Epidermal melanocyte (primary cell): Measurements from ENCODE around the gene ERC1.
A peak's percentile ranks its signal among the peaks of the same experiment; 100 is the strongest.

ENCODE experiments used
- DNase-seq: peaks from one replicate; pipeline ENCODE4 v3.0.0; 2011; ENCODE audit warnings: low spot score; ENCODE audit not compliant: insufficient read length

Gene ERC1

DNA sequence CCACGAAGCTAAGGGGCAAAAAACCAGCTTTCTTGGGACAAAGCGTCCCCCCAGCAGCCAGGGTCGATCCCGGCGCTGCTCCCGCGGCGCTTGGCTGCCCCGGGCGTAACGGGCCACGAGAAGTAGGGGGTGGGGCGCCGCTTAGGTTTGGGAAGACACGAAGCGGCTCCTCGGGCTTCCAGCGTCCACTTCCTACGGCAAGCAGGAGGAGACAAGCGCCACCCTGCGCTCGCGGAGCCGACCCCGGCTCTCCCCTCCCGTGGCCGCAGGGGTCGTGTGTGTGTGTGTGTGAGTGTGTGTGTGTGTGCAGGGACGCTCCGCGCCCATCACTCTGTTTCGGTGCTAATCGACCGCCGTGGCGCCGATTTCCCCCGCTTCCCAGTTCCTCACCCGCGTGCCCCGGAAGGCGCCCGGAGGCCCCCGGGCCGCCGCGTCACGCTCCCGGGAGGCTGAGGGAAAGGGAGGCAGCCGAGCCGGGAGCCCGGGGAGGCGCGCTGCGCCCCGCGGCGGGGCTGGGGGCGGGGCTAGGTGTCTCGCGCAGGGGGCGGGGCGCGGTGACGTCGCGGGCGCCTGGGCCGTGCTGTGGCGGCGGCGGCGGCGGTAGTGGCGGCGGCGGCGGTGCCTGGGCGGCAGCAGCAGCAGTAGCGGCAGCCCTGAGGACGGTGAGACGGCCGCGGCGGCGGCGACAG lies at the start of gene ERC1:
TSS of gene ERC1 (plus strand) at position 563 of the 689 bp plus-strand sequence. CDS start 36,681 bp downstream, outside the sequence.
- DNase-seq: peak; percentile 90

DNA sequence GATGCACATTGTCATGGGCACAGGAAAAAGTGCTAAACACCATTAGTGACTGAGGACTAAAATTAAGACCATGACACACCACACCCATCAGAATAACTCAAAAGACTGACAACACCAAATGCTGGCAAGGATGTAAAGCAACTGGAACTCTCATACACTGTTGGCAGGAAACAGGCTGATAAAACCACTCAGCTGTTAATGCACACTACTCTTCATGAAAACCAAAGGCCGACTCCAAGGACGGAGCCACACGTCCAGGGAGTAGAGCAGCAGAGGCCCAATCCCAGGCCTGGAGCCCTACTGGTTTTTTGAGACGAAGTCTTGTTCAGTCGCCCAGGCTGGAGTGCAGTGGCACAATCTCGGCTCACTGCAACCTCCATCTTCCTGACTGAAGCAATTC lies 48.0 kb upstream of the ERC1 start:
- no peak for DNase-seq

DNA sequence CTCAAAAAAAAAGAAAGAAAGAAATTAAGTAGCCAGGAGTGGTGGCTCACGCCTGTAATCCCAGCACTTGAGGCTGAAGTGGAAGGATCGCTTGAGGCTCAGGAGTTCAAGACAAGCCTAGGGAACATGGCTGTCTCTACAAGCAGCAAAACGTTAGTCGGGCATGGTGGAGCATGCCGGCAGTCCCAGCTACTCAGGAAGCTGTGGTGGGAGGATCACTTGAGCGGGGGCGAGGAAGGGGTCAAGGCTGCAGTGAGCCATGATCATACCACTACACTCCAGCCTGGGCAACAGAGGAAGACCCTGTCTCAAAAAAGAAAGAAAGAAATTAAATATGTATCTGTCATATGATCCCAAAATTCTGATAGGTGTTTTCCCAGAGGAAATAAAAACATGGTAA lies 46.8 kb upstream of the ERC1 start:
- DNase-seq: no peak

DNA sequence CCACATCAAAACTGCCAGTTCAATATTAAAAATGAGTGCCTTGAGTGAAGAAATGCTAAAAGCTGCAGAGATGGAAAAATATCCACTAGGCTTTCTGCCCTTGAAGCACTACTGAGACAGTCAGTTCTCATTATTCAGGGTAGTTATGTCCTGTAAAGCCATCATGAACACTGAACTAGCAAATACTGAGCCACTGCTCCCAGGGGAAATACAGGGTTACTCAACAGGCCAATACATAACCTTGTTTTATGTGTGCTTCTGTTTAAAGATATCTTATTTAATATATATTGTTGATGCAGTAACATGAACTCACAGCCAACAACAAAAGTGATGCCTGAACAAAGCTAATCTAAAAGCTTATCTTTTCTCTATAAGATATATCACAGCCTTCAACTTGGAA lies 44.8 kb upstream of the ERC1 start:
- DNase-seq: no peak

DNA sequence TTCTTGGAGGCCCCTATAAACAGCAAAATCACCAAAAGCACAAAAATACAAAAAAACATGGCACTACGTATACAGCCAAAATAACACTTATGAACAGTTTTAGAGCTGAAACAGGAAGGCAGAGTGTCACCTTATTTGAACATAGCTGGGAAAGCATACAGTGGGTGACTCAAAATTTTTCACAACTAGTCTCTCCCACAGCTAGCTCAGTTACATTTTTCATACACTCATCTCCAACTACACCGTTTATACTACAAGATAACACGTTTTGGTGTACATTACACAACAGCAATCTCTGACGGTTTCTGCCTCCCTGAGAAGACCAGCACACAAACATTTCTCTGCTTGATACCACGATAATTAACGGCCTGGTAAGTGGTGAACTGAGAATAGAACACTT lies 44.4 kb upstream of the ERC1 start:
- DNase-seq: no peak

DNA sequence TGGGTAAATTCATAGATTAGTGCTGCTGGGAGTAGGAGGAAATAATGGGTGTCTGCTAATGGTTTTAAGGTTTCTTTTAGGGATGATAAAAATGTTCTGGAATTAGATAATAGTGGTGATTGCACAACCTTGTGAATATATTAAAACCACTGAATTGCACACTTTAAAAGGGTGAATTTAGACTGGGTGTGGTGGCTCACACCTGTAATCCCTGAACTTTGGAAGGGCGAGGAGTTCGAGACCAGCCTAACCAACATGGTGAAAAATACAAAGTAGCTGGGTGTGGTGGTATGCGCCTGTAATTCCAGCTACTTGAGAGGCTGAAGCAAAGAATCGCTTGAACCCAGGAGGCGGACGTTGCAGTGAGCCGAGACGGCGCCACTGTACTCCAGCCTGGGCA lies 42.8 kb upstream of the ERC1 start:
- no peak for DNase-seq

DNA sequence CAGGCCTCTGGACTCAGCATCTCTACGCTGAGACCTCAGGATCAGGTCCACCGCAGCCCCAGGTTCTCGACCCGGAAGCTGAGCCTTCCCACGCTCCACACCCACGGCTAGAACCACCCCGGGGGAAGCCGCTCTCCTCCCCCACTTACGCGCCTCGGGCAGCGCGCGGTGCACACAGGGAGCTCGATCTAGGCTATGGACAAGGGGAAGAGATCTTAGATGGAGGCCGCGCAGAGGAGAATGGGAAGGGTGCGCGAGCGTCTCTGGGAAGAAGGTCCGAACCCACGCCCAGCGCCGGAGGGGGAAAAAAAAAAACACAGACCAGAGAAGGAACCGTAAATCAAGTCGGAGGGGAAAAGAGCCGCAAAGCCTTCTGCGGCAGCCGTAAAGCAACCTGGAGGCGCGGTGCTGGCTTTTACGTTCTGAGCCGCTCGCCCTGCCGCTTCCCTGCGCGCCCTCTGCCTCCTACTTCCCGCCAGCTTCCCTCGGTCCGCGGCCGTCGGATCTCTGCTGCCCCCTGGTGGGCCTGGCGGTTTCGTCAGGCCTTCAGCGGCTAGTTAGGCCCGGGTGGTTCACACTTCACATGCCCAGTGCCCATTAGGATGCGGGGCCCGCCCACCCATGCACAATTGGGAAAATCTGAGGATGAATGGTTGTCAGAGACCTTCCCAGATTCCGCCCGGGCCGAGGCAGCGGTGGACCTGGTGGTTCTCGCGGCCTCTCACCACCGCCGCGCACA lies 41.4 kb upstream of the ERC1 start, which contains the start of gene RAD52:
TSS of gene RAD52 (minus strand) at position 242 of the 739 bp plus-strand sequence. CDS start 16,636 bp downstream, outside the sequence.
- DNase-seq: peak; percentile 64

DNA sequence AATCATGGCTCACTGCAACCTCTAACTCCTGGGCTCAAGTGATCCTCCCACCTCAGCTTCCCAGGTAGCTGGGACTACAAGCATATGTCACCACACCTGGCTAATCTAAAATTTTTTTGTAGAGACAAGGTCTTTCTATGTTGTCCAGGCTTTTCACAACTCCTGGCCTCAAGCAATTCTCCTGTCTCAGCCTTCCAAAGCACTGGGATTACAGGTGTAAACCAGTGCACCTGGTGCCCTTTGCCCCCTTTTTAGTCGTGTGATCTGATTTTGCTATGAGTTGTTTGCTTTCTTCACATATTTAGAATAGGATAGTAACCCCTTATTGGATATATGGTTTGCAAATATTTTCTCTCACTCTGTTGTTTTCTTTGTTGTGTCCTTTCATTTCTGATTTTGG lies 39.8 kb upstream of the ERC1 start:
- no peak for DNase-seq

DNA sequence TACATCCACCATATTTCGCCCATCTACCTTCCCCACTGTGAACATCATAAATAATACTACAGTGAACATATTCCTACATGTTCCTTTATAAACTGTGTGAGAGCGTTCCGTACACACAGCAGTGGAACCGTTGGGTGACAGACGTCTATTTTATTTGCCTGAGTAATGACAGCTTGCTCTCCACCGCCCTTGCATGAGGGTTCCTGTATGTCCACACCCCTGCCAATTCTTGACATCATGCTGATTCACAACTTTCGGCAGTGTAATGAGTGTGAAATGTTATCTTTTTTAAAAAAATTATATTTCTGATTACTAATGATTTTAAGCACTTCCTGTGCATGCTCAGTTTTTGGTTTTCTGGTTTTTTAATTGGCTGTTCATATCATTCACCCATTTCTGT lies 37.2 kb upstream of the ERC1 start:
- DNase-seq: no peak

DNA sequence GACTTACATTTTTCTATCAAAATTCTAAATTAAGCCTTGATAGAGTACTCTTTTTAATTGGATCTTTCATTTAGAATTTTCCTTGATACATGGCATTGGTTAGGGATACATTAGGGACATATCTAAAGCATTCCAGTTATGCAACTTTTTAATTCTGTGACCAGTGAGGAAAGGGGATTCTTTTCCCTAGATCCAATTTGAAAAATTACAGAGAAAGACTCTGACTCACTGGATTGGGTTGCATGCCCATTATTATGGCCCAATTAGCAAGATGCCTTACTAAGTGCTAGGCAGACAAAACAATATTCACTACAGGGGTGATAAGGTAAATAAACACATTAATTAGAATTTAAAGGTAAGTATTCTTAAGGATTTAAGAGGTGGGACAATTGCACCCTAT lies 36.3 kb upstream of the ERC1 start:
- no peak for DNase-seq

DNA sequence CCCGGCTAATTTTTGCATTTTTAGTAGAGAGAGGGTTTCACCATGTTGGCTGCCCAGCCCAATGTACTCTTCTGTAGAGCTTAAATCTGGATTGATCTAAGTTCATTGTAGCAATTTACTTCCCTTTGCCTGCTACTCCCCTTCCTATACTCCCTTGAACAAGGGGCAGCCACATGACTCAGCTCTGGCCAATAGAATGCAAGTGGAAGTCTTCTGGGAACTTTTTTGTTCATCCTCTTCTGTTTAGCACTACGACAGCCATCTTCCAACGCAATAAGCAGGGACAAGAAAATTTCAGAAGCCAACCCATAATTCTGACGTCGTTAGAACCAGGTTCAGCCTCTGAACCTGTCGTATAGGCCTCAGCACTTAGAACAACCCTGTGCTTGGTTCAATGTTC lies 35.1 kb upstream of the ERC1 start:
- DNase-seq: no peak

DNA sequence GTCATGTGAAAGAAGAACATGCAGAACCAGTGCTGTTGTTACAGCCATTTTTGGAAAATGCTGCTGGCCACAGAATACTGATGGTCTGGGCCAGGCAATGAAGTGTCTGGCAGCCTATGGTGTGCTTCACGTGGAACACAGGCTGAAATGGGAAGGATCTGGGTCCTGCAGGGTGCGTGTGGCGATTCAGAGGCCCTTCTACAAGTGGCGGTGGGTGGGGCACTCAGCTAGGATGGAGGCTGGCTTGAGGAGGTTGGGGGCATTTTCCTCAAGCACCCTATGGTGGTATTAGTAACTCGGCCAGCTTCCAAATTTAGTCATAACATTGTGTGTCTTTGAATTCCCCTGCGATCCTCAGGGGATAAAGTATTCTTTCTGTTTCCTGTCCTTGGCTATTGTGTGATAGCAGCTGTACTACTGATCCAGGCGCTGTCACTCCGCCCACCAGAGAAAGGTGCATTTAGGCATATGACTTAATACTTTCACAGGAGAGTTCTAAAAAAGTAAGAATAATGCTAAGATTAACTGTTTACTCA lies 32.4 kb upstream of the ERC1 start:
- no peak for DNase-seq

DNA sequence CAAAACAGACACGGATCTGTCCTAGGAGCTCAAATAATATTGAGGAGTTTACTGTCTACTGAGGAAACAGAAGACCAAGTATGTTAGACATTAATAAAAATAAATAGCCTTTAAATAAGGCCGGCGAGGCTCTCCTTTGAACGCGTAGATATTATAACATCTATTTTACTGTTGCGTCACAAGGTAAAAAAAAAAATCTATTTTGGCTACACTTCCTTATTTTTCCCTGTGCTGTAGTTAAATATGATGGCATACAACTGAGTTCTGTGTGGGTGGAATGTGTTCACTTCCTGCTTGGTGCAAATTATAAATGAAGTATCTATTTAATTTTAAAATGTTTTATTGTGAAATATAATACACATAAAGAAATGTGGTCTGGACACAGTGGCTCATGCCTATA lies 24.3 kb upstream of the ERC1 start:
- DNase-seq: no peak

DNA sequence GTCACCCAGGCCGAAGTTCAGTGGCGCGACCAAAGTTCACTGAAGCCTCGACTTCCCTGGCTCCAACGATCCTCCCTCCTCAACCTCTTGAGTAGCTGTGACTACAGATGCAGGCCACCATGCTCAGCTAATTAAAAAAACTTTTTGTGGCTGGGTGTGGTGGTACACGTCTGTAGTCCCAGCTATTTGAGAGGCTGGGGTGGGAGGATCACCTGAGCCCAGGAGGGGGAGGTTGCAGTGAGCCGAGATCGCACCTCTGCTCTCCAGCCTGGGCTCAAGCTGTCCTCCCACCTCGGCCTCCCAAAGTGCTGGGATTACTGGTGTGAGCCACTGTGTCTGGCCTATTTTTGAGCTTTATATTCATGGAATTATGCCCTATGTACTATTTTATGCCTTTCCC lies 23.4 kb upstream of the ERC1 start:
- DNase-seq: no peak

DNA sequence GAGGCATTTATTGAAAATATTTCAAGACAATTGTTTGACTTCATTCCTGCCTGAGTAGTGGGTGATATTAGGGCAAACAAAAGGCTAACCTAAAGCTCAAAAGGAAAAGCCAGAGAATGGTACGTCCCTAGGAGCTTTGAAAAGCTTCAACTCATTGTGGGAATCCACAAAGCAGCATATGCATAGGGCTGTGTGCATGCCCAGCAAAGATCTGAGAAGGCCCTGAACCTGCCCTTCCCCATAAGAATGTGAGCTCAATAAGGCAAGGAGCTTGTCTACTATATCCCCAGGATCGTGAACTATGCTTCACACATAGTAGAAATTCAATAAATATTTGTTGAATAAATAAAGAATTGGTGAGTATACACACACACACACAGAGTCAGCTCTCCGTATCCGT lies 22.5 kb upstream of the ERC1 start:
- no peak for DNase-seq

DNA sequence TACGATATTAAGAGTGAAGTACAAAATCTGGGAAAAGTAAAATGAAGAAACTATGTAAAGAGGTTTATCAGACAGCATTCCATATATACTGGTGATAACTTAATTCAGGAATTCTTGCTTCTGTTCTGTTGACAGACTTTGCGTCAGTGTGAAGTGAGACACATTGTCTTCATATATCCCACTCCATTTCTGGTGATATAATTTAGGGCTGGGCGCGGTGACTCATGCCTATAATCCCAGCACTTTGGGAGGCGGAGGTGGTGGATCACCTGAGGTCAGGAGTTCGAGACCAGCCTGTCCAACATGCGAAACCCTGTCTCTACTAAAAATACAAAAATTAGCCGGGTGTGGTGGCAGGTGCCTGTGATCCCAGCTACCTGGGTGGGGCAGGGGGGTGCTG lies 21.2 kb upstream of the ERC1 start:
- no peak for DNase-seq

DNA sequence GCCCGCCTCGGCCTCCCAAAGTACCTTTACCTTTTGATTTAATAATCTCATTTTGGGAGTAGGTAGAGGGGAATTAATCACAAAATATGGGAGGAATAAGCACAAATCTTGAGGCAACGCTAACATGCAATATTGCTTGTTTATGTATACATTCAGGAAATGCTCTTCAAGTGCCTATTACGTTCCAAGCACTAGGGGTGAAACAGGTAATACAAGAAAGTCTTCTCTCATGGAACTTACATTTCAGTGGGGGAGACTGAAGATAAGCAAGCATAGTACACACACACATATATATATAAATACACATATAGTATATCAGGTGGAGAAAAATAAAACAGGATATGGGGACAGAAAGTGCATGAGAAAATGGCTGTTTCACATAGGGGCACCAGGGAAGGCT lies 19.0 kb upstream of the ERC1 start:
- no peak for DNase-seq

DNA sequence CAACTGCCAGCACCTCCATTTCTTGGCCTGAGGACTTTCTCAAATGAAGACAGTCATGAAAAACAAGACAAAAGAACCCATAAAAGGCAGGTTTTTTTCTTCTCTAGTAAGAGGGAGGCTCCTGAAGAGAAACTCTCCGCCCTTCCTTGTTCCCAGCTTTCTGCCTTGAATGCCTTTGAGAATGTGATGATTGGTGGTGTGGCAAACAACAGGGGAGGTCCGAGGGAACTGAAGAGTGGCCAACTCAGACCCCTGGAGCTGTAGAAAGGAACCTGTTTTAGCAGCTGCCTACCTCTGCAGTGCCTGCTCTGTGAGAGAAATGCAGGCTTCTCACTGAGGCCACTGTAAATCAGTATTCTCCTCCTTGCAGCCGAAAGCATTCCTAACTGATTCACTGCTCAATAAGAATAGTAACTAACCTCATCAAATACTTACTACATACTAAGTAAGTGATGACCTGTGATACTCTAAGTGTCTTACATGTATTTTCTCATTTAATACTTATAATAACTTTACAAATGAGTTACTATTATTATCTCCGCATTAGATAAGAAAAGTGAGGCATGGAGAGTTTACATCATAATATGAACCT lies 16.7 kb upstream of the ERC1 start:
- no peak for DNase-seq

DNA sequence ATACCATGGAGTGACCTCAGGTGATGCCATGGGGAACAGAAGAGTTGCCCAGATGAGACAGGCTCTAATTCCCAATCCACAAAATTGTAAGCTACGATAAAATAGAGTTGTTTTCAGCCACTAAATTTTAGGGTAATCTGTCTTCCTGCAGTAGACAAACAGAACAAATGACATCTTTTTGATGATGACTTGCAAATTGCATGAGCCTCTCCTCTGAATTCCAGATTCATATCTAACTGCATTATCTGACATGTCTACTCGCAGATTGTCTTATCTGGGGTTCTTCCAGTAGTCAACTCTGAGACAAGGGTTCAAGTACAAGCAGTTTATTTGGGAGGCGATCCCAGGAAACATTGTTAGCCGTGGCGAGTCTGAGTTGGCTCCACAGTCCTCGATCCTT lies 14.4 kb upstream of the ERC1 start:
- DNase-seq: no peak

DNA sequence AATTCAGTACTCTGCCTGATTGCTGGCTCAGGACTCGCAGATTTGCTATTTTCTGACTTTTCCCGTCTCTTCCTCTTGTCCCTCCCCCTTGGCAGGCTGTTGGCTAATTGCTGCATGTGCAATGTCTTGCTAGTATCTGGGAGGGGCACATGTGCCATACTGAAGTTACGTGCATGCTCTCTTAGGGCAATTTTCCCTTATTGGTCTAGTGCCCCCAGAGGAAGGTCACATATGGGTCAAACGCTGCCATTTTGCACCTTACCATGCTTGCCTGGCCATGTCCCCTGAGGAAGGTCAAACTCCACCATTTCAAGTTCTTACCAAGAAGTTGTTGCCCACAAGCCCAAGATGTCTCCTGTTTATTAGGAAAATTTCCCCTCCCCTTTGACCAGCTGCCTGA lies 13.9 kb upstream of the ERC1 start:
- no peak for DNase-seq

DNA sequence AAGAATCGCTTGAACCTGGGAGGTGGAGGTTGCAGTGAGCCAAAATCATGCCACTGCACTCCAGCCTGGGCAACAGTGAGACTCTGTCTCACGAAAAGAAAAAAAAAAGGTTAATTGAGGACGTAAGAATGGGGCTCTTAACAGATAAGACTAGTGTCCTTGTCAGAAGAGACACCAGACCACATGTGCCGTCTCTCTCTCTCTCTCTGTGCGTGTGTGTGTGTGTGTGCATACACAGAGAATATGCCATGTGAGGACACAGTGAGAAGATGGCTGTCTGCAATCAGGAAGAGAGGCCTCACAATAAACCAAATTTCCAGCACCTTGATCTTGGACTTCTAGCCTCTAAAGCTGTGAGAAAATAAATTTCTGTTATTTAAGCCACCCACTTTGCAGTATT lies 11.7 kb upstream of the ERC1 start:
- no peak for DNase-seq

DNA sequence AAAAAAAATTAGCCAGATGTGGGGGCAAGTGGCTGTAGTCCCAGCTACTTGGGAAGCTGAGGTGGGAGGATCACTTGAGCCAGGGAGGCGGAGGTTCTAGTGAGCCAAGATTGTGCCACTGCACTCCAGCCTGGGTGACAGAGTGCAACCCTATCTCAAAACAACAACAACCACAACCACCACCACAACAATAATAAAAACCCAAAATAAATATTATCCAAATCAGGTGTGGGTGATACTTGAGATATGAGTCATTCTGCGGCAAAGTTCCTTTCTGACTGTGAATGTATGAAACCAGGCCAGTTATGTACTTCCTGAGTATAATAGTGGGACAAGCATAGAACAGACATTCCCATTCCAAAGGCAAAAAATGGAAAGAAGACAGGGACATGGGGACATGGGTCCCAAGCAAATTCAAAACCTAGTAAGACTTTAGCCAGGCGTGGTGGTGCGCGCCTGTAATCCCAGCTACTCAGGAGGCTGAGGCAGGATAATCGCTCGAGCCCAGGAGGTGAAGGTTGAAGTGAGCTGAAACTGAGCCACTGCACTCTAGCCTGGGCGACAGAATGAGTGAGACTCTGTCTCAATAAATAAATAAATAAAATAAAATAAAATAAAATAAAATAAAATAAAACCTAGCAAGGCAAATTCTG lies 9.7 kb upstream of the ERC1 start:
- no peak for DNase-seq
